HepG2 (cell line): ENCODE results near the gene KMT2B. TPM values are rescaled to one million over a fixed set of nuclear protein-coding genes. Genes with fewer than 3 reads are reported as not detected.
A peak's percentile ranks its signal among the peaks of the same experiment; 100 is the strongest.

Source experiments
- MTA1 ChIP-seq: sonication (generic); formaldehyde crosslinking; IDR thresholded peaks from 2 replicates; pipeline ENCODE4 v1.4.0; 2020; ENCODE audit warnings: missing genetic modification reagents, mild to moderate bottlenecking, borderline replicate concordance
- PHF5A ChIP-seq: IDR thresholded peaks from one replicate; pipeline ENCODE4 v1.6.1; 2018; ENCODE audit warnings: low read depth, missing genetic modification reagents; ENCODE audit not compliant: unreplicated experiment
- SMYD3 ChIP-seq: sonication (generic); formaldehyde crosslinking; IDR thresholded peaks from 2 replicates; pipeline ENCODE4 v1.8.1; 2023; ENCODE audit warnings: mild to moderate bottlenecking, missing genetic modification reagents
- TBL1XR1 ChIP-seq: fragments of 150-350 bp; IDR thresholded peaks from 2 replicates; pipeline ENCODE4 v1.6.1; 2014; ENCODE audit warnings: borderline replicate concordance, low read length; ENCODE audit not compliant: partially characterized antibody
- TFAP4 ChIP-seq: sonication (generic); IDR thresholded peaks from 2 replicates; pipeline ENCODE4 v1.6.1; 2016; ENCODE audit warnings: low read depth, borderline replicate concordance
- ZNF597 ChIP-seq: sonication (generic); formaldehyde crosslinking; IDR thresholded peaks from 2 replicates; pipeline ENCODE4 v1.5.0; 2020; ENCODE audit warnings: missing genetic modification reagents
- ZNF687 ChIP-seq: sonication (generic); formaldehyde crosslinking; IDR thresholded peaks from 2 replicates; pipeline ENCODE4 v1.5.1; 2020; ENCODE audit warnings: mild to moderate bottlenecking, missing genetic modification reagents, moderate library complexity
- ZSCAN5A ChIP-seq: sonication (generic); formaldehyde crosslinking; IDR thresholded peaks from 2 replicates; pipeline ENCODE4 v1.8.0; 2022; ENCODE audit warnings: mild to moderate bottlenecking, missing genetic modification reagents, borderline replicate concordance
- polyA plus RNA-seq, 8 experiments: library from polyadenylated mRNA; depleted of rRNA in 3 of 8; stranded (reverse) in 7 of 8; unstranded in 1 of 8; fragments of >200 nt; fragmentation: Illumina TruSeq in 4 of 8; extraction: Trizol in 4 of 8; gene quantifications; 2 replicates each; pipeline versions ENCODE4 v1.2.1 to v1.2.3, GENCODE V29; 2011 to 2016; ENCODE audit warnings: low read depth in 4 of 8, missing spikeins in 1 of 8, mixed read lengths in 1 of 8; ENCODE audit not compliant: insufficient read depth in 1 of 8
- total RNA-seq, 5 experiments: library from RNA; depleted of rRNA; stranded (reverse); fragments of >200 nt; fragmentation: Illumina TruSeq; extraction: Trizol; gene quantifications; 2 replicates each; pipeline ENCODE4 v1.2.3, GENCODE V29; 2016; ENCODE audit warnings: low read depth in 1 of 5

The KMT2B gene
- total and polyA plus RNA-seq, 2 of the 13 experiments (the other 11 are each of a cell fraction or from before 2014, with no cell fraction given): 6.2 to 16.9 TPM

DNA sequence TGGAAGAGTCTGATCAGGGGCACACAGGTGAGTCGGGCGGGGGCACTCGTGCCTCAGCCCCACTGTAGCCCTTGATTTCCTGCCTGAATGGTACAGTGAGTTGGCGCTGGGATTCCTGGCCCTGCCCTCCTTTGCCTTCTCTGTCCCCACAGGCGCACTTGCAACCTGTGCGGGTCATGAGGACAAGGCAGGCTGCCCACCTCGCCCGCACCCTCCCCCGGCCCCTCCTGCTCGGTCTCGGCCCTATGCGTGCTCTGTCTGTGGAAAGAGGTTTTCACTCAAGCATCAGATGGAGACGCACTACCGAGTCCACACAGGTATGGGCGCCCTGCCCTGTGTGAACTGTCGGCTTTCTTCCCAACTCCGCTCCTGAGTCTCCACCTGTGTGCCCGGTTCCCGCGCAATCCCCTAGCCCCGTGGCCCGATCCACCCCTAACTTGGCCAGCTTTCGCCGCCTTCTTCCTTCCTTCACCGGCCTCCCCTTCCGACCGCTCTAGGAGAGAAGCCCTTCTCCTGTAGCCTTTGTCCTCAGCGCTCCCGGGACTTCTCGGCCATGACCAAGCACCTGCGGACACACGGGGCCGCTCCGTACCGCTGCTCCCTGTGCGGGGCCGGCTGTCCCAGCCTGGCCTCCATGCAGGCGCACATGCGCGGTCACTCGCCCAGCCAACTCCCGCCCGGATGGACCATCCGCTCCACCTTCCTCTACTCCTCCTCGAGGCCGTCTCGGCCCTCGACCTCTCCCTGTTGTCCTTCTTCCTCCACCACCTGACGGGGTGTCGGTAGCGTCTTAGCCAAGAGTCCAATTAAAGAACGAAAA lies 1.6 kb upstream of the KMT2B start (continued):
- TF ChIP-seq TBL1XR1 (no peak), SMYD3 (CRISPR knock-in tag) (no peak), PHF5A (CRISPR knock-in tag) (no peak), ZSCAN5A (0 out of 2 replicates have a peak, but pooled peaks have one; percentile 34), ZNF687 (CRISPR knock-in tag) (peak; percentile 98), MTA1 (CRISPR knock-in tag) (no peak; the same call in 1 of the 2 replicates), TFAP4 (no peak; the same call in 1 of the 2 replicates), ZNF597 (CRISPR knock-in tag) (no peak)
- TF ChIP-seq, all 625 proteins: peak for 167
